GM12892 (cell line): Measurements from ENCODE around the gene HOMER2.

Experiments used
- POLR2A ChIP-seq: IDR thresholded peaks from 2 replicates; pipeline ENCODE4 v1.6.1; 2011; ENCODE audit warnings: low read depth, low read length, control low read depth
- POLR2AphosphoS5 ChIP-seq: IDR thresholded peaks from 2 replicates; pipeline ENCODE4 v1.6.1; 2011; ENCODE audit warnings: low read depth, low read length, control low read depth
- TAF1 ChIP-seq: IDR thresholded peaks from 2 replicates; pipeline ENCODE4 v1.6.1; 2011; ENCODE audit warnings: low read depth, mild to moderate bottlenecking, control low read depth, low read length, borderline replicate concordance

DNA sequence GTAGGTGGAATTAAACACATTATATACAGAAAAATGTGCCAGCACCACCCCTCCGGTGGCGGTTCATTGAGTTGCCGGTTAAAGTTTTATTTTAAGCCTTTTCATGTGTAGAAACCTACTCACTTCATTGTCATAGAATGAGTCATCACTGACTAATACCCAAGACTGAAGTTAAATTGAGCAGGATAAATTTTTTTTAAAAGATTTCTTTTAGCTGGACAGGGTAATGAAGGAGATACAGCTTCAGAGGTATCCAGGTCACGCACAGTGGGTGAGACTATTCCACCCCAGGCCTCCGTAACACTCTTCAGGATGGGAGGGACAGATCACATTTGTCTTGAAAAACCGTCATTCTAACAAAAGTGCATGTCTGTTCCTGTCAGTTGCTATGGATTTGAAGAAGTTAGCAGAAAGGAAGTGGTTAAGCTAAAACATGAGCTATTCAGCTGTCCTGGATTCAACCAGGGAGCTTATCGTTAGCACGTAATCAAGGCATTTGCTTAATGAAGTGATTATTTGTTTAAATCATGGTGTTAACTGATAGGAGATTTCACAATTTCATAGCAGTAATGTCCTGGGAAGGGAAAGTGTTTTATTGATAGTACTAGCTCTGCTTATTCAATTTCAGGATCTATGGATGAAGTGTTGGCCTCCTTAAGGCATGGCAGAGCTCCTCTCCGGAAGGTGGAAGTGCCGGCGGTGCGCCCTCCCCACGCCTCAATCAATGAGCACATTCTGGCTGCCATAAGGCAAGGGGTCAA, 119.7 kb downstream of the HOMER2 start:
- TF ChIP-seq POLR2A (no peak), TAF1 (no peak), POLR2AphosphoS5 (no peak)
